Measurements from ENCODE around the gene ZNF629. TPM values are rescaled to one million over a fixed set of nuclear protein-coding genes. Genes with fewer than 3 reads are reported as not detected.

ZNF629 gene
- total and polyA plus RNA-seq, 7 donors: 1.5 to 15.9 (median 7.8) TPM

- Histone ChIP-seq H3K27me3 (ENCODE audit: insufficient read depth in 3 of 3, low read length in 2 of 3) (no peaks in the 10 kb centered on the region), H3K36me3 (ENCODE audit: insufficient read depth in 1 of 2, low read depth in 1 of 2) (no peaks in the 10 kb centered on the region), H3K27ac (no peak overlapping the region), H3K4me3 (no peak overlapping the region), H3K4me1 (peaks cover 13% of the 10 kb centered on the region), H3K9me3 (no peaks in the 10 kb centered on the region)
- 93 to 97% (median 93%) methylated on average over 5 of the region's 5 CpGs for WGBS, 3 donors
- intact Hi-C loops (cut with DNase I): no loop called here
- ATAC-seq (no peak), DNase-seq (no peak)
- no peak for TF ChIP-seq CTCF (IDR thresholded peaks at IDR 0.05)
These were observed 21.1 kb upstream of the ZNF629 start for GRCh38 chr16:30808146-30808545.

- peaks cover 13% of the 10 kb centered on the region for H3K4me1 ChIP-seq
- ATAC-seq: peak; percentile 97 to 98 (median 97)
- WGBS, 3 donors: 1% methylated on average over 60 to 62 of the region's 62 CpGs
- H3K9me3 ChIP-seq: no peaks in the 10 kb centered on the region
- no peaks in the 10 kb centered on the region for H3K36me3 ChIP-seq (ENCODE audit: insufficient read depth in 1 of 2, low read depth in 1 of 2)
- no peak for TF ChIP-seq CTCF (IDR thresholded peaks at IDR 0.05)
- DNase-seq: peak; percentile 90 to 96
- intact Hi-C loops (cut with DNase I): loop anchor here (1.0 kb wide), 1 partner anchor 18 kb away; the partner anchor contains the start of gene ZNF629 (in 2 of the 2)
- no peaks in the 10 kb centered on the region for H3K27me3 ChIP-seq (ENCODE audit: insufficient read depth in 3 of 3, low read length in 2 of 3)
- H3K27ac ChIP-seq: peak overlapping the region; percentile 88
- peak overlapping the region; percentile 83 for H3K4me3 ChIP-seq
These were observed 18.6 kb upstream of the ZNF629 start for GRCh38 chr16:30805370-30806169.

GRCh38 chr16:30805056-30805369, 18.0 kb upstream of the ZNF629 start:
- H3K4me3 ChIP-seq: peak overlapping the region; percentile 83
- intact Hi-C loops (cut with DNase I): loop anchor here (1.0 kb wide), 1 partner anchor 18 kb away; the partner anchor contains the start of gene ZNF629 (in 2 of the 2)
- TF ChIP-seq CTCF (IDR thresholded peaks at IDR 0.05): no peak
- no peaks in the 10 kb centered on the region for H3K9me3 ChIP-seq
- H3K4me1 ChIP-seq: peaks cover 13% of the 10 kb centered on the region
- H3K27me3 ChIP-seq (ENCODE audit: insufficient read depth in 3 of 3, low read length in 2 of 3): no peaks in the 10 kb centered on the region
- peak overlapping the region; percentile 88 for H3K27ac ChIP-seq
- WGBS, 3 donors: 35 to 55% (median 36%) methylated on average over 8 of the region's 8 CpGs
- no peak for DNase-seq
- ATAC-seq: peak in 3 of 4 donors; percentile 9 to 27 (median 17)
- no peaks in the 10 kb centered on the region for H3K36me3 ChIP-seq (ENCODE audit: insufficient read depth in 1 of 2, low read depth in 1 of 2)

GRCh38 chr16:30802936-30803335, 15.9 kb upstream of the ZNF629 start:
- ATAC-seq (no peak), DNase-seq (no peak)
- Histone ChIP-seq H3K27me3 (ENCODE audit: insufficient read depth in 3 of 3, low read length in 2 of 3) (no peaks in the 10 kb centered on the region), H3K27ac (peak overlapping the region; percentile 4), H3K36me3 (ENCODE audit: insufficient read depth in 1 of 2, low read depth in 1 of 2) (no peaks in the 10 kb centered on the region), H3K4me3 (no peak overlapping the region), H3K9me3 (no peaks in the 10 kb centered on the region), H3K4me1 (peaks cover 13% of the 10 kb centered on the region)
- TF ChIP-seq CTCF (IDR thresholded peaks at IDR 0.05): no peak
- intact Hi-C loops (cut with DNase I): no loop called here
- WGBS, 3 donors: 58 to 69% (median 69%) methylated on average over 3 of the region's 3 CpGs
